Measurements from ENCODE around the gene MECR.
"Not testable (repeated sequence)": the region's sequence is repeated elsewhere in the genome, so short reads cannot be mapped to it uniquely, and the experiment has no call there.

MECR gene

DNA sequence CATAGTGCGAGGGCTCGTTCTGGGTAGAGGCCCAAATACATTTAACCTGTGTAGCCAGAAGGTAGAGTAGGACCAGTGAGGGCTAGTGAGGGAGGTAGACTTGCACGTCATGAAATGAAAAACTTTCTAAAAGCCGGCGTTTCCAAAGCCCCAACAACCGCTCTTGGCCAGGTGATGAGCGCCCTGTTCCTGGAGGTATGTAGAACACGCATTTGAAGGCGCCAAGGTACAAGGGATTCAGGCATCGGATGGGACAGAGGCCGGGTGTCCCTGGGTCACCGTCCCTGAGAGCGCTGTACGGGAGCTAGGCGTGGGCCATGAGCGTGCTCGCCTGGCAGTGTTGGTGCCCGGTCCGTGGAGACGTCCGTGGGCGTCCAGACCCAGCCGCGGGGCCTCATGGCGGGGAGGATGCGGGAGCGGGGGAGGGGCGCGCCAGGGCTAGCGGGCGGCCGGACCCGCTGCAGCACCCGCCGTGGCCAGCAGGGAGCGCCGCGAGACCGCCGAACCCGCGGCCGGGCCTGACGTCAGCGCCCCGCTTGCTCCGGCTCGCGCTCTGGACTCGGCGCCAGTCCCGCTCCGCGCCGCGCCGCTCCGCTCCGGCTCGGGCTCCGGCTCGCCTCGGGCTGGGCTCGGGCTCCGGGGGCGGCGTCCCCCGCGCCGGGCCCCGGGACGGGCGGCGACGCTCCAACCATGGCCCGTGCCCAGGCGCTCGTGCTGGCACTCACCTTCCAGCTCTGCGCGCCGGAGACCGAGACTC is 5.4 kb upstream of the MECR start, which contains the start of gene PTPRU:
Gene PTPRU (plus strand): TSS at position 568 of the 757 bp plus-strand sequence. CDS start 123 bp downstream, at position 691.
- peak; percentile 69 to 71 for DNase-seq

DNA sequence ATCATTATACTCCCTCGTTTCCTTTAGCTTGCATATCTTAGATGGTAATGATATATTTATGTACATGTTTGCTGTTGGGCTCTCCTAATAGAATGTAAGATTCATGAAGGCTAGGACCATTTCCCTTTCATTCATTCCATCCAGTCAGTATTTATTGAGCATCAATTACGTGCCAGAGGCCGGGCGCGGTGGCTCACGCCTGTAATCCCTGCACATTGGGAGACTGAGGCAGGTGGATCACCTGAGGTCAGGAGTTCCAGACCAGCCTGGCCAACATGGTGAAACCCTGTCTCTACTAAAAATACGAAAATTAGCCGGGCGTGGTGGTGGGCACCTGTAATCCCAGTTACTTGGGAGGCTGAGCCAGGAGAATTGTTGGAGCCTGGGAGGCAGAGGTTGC is 4.1 kb upstream of the MECR start:
- DNase-seq: not testable (repeated sequence)

DNA sequence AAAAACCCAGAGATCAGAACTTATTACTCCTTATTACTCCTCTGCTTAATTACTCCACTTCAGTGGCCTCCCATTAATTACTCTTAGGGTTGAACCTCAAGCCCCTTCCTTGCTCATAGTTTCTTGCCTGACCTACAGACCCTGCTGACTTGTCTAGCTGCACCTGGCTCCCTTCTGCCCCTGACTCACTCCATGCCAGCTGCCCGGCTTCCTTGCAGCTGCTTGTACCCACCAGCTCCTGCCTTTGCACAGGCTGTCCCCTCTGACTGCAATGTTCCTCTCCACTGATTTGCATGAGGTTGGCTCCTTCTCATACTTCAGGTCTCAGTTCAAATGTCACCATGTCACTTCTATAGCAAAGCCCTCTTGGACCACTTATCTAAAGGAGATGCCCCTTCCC is 3.7 kb upstream of the MECR start:
- DNase-seq: no peak

DNA sequence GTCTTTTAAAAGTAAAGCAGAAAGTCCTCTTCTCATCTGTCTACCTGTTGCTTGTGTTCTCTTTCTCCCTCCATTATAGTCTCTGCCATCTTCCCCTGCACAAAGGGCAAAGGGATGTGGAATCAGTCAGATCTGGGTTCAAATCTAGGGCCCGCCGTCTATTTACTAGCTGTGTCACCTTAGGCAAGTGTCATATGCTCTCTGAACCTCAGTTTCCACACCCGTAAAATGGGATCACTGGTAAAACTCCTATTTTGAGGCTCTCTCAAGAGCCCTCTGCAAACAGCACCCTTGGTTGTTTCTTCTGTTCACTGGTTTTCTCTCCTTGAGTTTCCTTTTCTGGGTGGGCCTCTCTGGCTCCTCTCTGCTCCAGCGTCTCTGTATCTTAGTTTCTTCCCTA is 3.0 kb upstream of the MECR start:
- DNase-seq: no peak

DNA sequence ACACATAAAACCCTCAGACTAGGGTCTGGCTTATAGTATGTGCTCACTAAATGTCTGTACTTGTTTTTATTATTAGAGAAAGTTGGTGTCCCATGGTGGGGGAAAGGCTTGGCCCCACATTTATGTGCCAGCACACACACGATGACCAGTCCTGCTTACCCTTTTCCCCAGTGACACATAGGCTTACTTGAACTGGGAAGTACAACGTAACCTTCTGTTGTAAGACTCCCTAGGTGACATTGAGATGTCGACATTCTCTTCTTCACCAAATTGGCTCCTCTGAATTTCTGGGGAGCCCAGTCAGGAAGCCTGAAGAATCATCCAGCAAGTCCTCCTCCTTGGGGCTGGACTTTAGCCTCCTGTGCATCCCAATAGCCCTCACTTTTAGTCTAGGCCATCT is 1.7 kb upstream of the MECR start:
- DNase-seq: no peak

DNA sequence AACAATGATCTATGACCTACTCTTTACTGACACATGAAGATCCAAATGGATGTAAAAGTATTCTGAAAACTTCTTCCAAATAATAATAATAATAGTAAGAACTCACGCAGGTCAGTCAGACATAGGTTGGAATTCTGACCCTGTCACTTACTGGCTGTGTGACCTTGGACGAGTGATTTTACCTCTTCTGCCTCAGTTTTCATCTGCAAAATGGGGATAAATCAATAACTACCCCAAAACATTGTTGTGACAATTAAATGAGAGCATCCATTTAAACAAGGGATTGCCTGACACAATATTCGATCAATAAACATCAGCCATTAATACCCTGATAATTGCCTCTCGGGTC is 556 bp downstream of the MECR start:
- DNase-seq: no peak

DNA sequence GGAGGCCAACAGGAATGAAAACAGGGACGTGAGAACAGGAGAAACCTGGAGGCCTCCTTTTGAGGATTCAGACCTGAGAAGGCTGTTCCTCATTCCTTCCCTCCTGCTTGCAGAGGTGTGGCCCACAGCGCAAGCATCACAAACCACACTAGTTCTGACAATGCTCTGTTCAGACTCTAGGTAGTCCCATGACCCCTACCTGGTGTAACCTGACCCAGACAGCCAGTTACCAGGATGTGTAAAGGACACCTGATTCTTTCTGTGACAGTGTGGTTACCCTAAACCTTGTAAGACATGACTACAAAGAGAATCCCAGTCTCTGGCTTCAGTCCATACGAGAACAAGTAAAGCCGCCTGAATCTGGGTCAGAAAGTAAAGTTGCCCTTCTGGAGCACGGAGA is 3.2 kb downstream of the MECR start:
- DNase-seq: no peak

DNA sequence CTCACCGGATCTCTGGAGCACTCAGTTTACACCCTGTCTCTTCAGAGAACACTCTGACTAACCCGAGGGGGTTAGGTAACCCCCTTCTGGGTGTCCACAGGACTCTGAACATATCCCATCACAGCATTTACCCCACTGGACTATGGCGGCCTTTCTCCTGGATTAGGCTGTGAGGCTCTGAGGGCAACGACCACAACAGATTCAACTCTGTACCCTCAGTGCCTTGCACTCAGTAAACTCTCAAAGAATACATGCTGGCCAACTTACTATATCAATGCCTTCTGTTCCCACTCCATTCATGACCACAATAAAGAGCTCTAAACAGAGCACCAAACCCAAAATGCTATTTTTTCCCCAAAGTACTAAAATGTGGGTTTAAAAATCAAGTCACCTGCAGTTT is 5.4 kb downstream of the MECR start:
- DNase-seq: no peak

DNA sequence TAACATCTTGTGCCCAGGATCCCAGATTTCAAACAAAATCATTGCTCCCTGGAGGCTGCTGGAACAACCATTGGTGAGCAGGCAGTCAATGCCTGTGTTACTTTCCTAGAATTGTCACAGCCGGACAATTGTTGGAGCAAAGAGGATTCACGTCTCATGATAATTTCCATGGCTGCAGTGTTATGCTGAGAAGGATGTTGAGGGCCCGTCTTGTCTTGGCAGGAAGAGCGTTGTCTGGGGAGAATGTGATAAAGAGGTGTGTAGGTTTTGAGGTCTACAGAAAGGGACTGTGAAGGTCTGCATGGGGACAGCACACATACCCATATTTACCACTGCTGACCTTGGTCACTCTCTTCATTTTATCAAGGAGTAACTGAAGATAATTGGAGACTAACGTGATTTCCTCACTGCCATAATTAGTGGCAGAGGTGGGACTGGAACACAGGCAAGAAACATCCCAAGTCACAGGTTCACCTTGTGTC is 6.3 kb downstream of the MECR start:
- DNase-seq: no peak

DNA sequence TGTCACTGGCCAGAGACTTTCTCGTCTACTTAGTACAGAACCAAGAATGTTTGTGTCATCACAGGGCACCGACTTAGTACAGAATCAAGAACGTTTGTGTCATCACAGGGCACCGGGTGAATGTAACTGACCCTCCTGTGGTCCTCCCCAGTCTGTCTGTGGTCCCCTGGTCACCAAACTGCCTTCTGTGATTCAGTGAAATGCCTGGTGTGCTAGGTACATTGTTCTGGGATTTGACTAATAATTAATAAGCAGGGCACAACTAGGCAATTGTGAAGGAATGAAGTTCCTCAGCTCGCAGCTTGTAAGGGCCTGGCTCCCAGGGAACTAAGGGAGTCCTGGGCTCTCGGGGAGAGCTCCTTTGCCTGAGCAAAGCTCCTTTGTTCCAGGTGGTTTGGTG is 7.2 kb downstream of the MECR start:
- DNase-seq: no peak

DNA sequence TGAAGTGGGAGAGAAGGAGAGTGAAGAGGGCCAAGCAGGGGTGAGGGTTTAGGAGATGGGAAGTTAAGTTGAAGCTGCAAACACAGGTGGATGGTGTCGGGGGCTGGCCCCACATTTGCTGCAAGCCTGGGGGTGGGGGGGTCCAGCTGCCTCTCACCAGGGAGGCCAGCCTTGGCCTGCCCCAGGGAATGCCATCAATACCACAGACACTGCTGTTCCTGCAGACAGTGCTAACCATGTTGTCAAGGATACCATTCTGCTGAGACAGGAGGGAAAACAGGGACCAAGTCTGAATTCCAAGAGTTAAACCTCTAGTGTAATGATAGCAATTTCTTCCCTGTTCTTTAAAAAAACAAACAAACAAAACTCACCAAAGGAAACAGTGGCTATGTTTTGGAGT is 8.0 kb downstream of the MECR start:
- DNase-seq: no peak

DNA sequence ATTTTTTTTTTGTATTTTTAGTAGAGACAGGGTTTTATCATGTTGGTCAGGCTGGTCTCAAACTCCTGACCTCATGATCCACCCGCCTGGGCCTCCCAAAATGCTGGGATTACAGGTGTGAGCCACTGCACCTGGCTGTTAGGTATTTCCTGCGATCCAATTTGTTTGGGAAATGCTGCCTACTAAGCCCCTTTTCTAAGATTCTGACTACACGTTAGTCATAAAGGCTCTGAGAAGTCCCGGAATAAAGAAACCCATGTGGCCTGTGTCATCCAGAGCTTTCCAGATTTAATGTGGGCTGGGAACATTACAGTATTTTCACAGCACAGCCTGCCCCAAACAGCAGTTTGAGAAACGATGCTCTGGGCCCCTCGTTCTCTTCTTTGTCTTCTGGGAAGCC is 8.5 kb downstream of the MECR start:
- DNase-seq: not testable (repeated sequence)

DNA sequence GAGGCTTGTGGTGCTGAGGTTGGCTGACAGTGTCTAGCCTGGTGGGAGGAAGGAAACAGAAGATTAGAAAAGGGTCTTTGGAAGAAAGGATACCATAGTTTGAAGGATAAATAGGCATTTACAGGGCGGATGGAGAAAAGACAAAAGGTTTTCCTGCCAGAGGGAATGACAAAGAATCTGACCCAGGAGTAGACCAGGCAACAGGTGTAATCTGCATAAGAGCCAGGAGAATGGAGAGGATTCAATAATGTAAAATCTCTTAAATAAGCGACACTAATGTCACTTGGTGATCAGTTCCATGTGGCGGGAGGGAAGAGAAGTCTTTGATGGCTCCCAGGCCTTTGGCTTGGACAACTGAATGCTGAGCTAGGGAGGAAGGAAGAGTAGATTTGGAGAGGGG is 9.4 kb downstream of the MECR start:
- no peak for DNase-seq

DNA sequence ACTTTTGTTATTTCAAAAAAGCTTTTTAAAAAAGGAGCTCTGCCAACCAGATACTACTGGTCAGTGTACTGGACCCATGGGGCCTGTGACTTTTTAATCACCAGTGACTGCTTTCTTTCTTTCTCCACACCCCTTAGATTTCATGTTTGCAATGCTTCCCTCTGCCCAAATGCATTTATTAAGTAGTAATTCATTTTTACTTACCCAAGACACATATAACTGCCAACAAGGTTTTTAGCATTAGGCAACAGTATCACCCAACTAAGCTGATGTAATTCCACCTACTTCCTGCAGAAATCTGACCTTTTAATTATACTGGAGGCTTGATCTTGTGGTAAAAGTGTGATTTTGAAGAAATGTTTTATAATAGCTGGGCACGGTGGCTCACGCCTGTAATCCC is 12.5 kb downstream of the MECR start:
- DNase-seq: no peak

DNA sequence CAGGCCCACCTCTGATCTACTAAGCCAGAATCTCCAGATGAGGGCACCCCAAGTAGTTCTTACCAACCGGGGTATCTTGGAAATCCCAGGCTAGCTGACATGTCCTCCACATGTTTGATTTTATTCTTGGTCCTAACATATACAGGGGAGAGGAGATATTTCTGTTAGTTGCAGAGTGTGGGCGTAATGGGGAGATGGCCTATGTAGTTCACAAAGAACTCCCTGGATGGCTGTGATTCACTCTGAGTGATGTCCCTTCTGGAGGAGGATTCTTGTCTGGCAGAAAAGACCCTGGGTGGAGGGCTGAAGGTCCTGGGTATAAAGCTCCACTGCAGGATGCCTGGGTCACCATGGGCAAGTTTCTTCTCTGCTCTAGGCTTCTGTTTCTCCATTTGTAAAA is 13.1 kb downstream of the MECR start:
- no peak for DNase-seq

DNA sequence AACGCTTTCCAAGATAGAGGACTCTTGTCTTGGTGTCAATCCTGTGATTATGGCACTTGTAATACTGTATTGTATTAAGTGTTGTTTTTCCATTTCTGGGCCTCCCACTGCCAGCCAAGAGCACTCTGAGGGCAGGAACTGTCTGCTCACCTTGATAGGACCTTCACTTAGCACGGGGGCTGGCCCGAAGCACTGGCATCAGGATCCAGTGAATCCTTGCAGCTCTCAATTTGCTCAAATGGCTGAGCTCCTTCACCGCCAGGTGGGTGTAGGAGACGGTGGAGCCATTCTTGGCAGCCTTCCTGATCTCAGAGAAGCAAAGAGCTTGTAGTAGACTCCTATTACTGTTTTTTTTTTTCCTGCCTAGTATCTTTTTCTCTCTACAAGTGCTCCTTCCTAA is 17.7 kb downstream of the MECR start:
- no peak for DNase-seq

DNA sequence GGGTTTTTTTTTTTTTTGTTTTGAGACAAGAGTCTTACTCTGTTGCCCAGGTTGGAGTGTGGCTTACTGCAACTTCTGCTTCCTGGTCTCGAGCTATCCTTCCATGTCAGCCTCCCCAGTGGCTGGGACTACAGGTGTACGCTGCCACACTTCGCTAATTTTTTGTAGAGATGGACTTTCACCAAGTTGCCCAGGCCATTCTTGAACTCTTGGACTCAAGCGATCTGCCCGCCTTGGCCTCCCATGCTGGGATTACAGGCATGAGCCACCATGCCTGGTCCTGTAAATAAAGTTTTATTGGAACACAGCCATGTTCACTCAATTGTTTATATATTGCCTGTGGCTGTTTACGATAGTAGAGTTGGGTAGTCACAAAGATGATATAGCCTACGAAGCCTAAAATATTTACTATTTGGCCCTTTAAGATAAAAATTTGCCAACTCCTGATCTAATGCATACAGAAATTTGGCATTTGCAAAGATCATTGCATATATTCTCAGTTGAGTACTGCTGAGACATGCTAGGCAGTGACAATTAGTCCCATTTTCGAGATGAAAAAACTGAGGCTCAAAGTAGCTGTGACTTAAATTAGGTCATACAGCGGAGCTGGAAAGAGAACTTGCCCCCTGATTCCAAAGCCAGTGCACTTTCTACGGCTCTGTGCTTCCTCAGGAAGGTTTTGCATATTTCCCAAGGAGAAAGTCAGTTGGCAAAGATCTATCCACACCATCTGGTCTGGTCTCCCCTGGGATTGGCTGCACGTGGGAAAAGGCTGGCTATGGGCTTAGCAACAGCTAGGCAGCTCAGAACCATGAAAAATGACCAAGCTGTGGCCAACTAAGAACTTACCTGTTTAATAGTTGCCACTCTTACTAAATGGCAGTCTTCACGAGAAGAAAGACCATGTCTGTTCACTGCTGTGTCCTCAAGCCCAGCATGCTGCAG is 19.4 kb downstream of the MECR start:
- no peak for DNase-seq

DNA sequence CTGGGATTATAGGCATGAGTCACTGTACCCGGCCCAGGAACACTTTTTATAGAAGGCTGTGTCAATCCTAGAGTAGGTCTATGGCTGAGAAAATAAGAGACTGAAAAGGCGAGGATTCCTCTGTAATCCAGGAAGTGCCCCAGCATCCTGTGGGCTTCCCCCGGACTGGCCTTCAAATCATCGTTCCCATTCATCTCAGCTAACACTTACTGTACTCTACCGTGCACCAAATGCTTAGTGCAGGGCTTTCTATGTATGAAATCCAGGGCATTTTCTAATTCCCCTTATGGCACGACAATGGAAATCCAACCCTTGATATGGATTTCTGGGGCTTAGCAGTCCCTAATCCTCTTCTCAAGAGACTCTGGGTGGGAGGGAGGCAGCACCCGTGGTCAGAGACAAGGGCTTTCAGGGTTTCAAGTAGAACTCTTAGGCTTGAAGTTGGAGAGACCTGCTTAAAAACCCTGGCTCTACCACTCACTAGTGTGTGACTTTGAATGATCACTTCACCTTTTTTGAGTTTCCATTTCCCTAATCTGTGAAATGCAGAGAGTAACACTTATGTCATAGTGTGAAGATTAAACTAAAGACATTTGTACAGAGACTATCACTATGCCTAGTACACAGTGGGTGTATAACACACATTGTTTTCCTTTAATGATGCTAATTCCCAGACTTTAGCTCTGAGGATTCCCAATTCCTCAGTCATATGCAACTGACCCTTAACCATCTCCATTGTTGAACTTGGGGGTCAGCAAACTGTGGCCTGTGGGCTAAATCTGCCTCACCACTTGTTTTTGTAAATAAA is 20.3 kb downstream of the MECR start:
- DNase-seq: no peak

DNA sequence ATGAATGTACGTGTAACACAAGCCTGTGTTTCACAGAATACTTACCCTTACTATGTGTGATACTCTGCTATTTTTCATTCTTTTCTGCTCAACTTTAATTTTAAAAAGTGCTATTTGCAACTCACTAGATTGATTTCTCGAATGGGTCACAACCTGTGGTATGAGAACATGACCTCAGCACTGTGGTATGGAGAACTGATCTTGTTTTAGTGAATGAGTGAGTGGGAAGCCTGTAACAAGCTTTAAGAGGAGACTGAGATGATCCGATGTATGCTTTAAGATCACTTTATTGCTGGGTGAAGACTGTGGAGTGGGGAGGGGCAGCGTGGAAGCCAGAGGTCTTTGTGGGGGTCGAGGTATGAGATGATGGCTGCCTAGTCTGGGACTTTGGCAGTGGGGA is 21.6 kb downstream of the MECR start:
- no peak for DNase-seq

DNA sequence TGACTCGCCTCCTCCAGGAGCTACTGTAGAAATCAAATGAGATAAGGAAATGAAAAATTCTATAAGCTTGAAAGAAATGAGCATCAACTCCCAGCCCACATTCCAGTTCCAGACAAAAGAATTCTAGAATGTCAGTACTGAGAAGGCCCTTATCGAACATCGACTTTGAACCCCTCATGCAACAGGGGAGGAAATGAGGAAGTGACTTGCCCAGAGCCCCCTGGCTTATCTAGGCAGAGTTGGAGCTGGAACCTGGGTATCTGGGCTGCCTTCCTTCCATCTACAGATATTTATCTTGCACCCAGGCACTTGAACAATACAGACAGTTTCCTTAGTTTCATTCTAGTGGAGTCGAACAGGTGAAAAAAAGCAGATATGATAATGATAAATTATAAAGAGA is 22.3 kb downstream of the MECR start:
- DNase-seq: no peak

DNA sequence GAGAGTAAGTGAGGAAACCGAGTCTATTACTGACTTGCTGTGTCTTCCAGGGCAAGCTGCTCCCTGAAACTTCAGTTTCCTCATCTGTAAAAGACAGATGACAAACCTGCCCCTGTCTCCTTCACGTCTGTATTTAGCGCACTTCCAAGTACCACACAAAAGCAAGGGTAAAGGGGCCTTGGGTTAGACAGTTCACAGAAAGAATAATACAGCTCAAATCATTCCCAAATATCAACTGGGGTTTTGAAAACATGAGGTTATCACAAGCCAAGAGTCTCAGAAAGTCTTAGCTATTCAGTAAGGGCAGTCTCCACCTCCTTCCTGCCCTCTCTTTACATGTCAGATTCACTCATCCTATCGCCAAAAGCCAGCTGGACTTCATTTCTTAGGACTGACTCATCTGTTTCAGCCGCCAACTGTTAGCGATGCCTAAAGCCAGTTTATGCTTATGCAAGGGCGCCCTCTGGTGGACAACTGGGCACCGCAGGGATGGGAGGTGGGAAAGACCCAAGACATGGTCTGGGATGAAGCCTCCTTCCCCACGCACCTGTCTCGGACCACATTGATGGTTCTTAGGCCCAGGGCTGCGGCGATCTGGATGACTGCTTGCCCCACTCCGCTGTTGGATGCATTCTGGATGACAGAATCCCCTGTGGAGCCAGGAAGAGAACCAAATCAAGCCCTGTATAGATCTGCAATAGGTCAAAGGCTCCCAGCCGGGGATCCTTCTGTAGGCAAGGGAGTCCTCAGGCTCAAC is 28.0 kb downstream of the MECR start:
- peak; percentile 89 to 92 for DNase-seq

DNA sequence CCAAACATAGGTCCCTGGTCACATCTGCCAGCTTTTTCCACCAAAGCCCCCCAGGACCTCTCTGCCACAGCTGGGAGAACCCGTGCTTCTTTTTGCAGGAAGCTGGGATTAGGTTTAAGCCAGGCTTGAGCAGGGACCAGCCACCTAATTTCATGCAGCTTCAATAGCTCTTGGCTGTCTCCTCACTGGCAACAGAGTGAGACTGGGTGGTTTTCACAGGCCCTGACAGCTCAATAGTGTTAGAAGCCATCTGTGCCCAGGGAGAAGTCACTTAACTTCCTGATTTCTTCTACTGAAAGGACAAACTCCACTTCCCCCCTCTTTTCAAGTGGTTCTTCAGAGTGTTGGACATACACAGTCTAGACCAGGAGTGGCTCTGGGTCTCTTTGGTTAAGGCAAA is 28.7 kb downstream of the MECR start:
- no peak for DNase-seq

All from activated CD4-positive, alpha-beta T cell treated with anti-CD3 and anti-CD28 coated beads, Interleukin-2, amount 50 U/mL, for 4 hours (primary cell).